H1 (cell line): ENCODE results near the gene KLHL5. TPM values are rescaled to one million over a fixed set of nuclear protein-coding genes. Genes with fewer than 3 reads are reported as not detected.

Experiments
- CTCF ChIA-PET: fragments of 300-600 bp; sonication (Branson Sonifier 250); formaldehyde crosslinking; loops from one replicate; lab custom pipeline; 2021; ENCODE audit not compliant: partially characterized antibody; lab: Charles Lee
- POLR2A ChIA-PET: fragments of 300-600 bp; sonication (Branson Sonifier 250); formaldehyde crosslinking; loops from one replicate; lab custom pipeline; 2021; ENCODE audit warnings: inconsistent platforms; ENCODE audit not compliant: partially characterized antibody; lab: Charles Lee
- DNase-seq, 2 experiments: peaks; one replicate each; pipeline versions ENCODE4 v3.0.0 to v3.0.0-alpha.2; 2010 to 2022; ENCODE audit warnings: low spot score in 2 of 2, low read depth in 1 of 2, mixed read lengths in 1 of 2
- FAIRE-seq: peaks from 2 replicates; lab custom pipeline; 2011; peaks lifted over from hg19 to GRCh38; lab: Jason Lieb, UNC
- H2AFZ ChIP-seq: 2 replicates; pipeline ENCODE4 v1.8.1; 2012; ENCODE audit warnings: low read length, inconsistent platforms
- H2AK5ac ChIP-seq: 2 replicates; pipeline ENCODE4 v1.6.1; 2013; ENCODE audit warnings: low read depth, low read length
- H2BK120ac ChIP-seq: replicated peaks from 2 replicates; pipeline ENCODE3; 2013; ENCODE audit warnings: low read depth, low read length, inconsistent platforms
- H2BK12ac ChIP-seq: 2 replicates; pipeline ENCODE4 v1.6.1; 2013; ENCODE audit warnings: low read depth, low read length
- H2BK15ac ChIP-seq: 2 replicates; pipeline ENCODE4 v1.6.1; 2013; ENCODE audit warnings: low read length
- H2BK20ac ChIP-seq: 2 replicates; pipeline ENCODE4 v1.6.1; 2013; ENCODE audit warnings: low read length
- H2BK5ac ChIP-seq: 2 replicates; pipeline ENCODE4 v1.6.1; 2013; ENCODE audit warnings: low read depth, low read length
- H3K14ac ChIP-seq: 2 replicates; pipeline ENCODE4 v1.6.1; 2013; ENCODE audit warnings: inconsistent platforms; ENCODE audit not compliant: insufficient read length
- H3K18ac ChIP-seq: 2 replicates; pipeline ENCODE4 v1.6.1; 2013; ENCODE audit warnings: low read length; ENCODE audit errors: extremely low read depth
- H3K23ac ChIP-seq: 2 replicates; pipeline ENCODE4 v1.6.1; 2013; ENCODE audit warnings: inconsistent platforms; ENCODE audit not compliant: insufficient read length
- H3K23me2 ChIP-seq: 2 replicates; pipeline ENCODE4 v1.6.1; 2013; ENCODE audit warnings: low read depth, low read length
- H3K27ac ChIP-seq: 2 replicates; pipeline ENCODE4 v1.6.1; 2011; ENCODE audit warnings: low read depth, low read length, inconsistent platforms
- H3K27me3 ChIP-seq, 4 experiments: replicated peaks in 1 of 4; 1 replicate in 1 of 4; 2 replicates in 3 of 4; pipeline versions ENCODE4 v1.6.1 to v1.8.1; 2011 to 2013; ENCODE audit warnings: low read length in 3 of 4, mild to moderate bottlenecking in 3 of 4, inconsistent platforms in 2 of 4, mixed read lengths in 2 of 4, moderate library complexity in 1 of 4; ENCODE audit not compliant: control insufficient read depth in 3 of 4, insufficient read depth in 3 of 4; ENCODE audit errors: extremely low read depth in 1 of 4
- H3K36me3 ChIP-seq, 4 experiments: 2 replicates each; pipeline versions ENCODE4 v1.6.1 to v1.8.1; 2011 to 2013; ENCODE audit warnings: mild to moderate bottlenecking in 4 of 4, low read length in 3 of 4, moderate library complexity in 2 of 4, control low read depth in 1 of 4, inconsistent platforms in 1 of 4; ENCODE audit not compliant: insufficient read depth in 4 of 4, control insufficient read depth in 2 of 4
- H3K4ac ChIP-seq: replicated peaks from 2 replicates; pipeline ENCODE3; 2013; ENCODE audit warnings: low read length, low read depth, mixed read lengths, inconsistent platforms; ENCODE audit not compliant: insufficient read length
- H3K4me1 ChIP-seq, 4 experiments: replicated peaks in 1 of 4; 1 replicate in 1 of 4; 2 replicates in 3 of 4; pipeline versions ENCODE4 v1.6.1 to v1.8.1; 2011 to 2013; ENCODE audit warnings: low read length in 3 of 4, inconsistent platforms in 2 of 4, mixed read lengths in 1 of 4; ENCODE audit not compliant: insufficient read depth in 4 of 4, control insufficient read depth in 3 of 4
- H3K4me2 ChIP-seq, 2 experiments: 2 replicates each; pipeline versions ENCODE4 v1.6.1 to v1.8.1; 2011 to 2013; ENCODE audit warnings: low read depth in 2 of 2, low read length in 2 of 2, control low read depth in 1 of 2, inconsistent platforms in 1 of 2, mild to moderate bottlenecking in 1 of 2; ENCODE audit not compliant: insufficient read depth in 1 of 2
- H3K4me3 ChIP-seq, 4 experiments: fragments of 200-600, 300-600 bp in 1 of 4; sonication (generic), shearing (Covaris generic), sonication (Bioruptor Twin) in 1 of 4; 2 replicates each; pipeline versions ENCODE4 v1.5.1 to v1.8.1; 2011 to 2016; ENCODE audit warnings: low read length in 4 of 4, low read depth in 3 of 4, control low read depth in 2 of 4, inconsistent platforms in 2 of 4, mild to moderate bottlenecking in 2 of 4, mixed read lengths in 1 of 4, moderate library complexity in 1 of 4; ENCODE audit not compliant: insufficient read depth in 2 of 4; ENCODE audit errors: extremely low read depth in 1 of 4
- H3K56ac ChIP-seq: replicated peaks from 2 replicates; pipeline ENCODE3; 2013; ENCODE audit warnings: low read depth, mild to moderate bottlenecking, mixed read lengths, low read length, inconsistent platforms; ENCODE audit not compliant: insufficient read length
- H3K79me1 ChIP-seq: 2 replicates; pipeline ENCODE4 v1.6.1; 2013; ENCODE audit warnings: low read depth, low read length, control low read depth
- H3K79me2 ChIP-seq, 2 experiments: 2 replicates each; pipeline versions ENCODE4 v1.6.1 to v1.8.1; 2012 to 2013; ENCODE audit warnings: low read length in 2 of 2, mild to moderate bottlenecking in 2 of 2, inconsistent platforms in 1 of 2; ENCODE audit not compliant: insufficient read depth in 2 of 2, control insufficient read depth in 1 of 2
- H3K9ac ChIP-seq, 4 experiments: replicated peaks in 1 of 4; 1 replicate in 1 of 4; 2 replicates in 3 of 4; pipeline versions ENCODE4 v1.6.1 to v1.8.1; 2011 to 2013; ENCODE audit warnings: low read depth in 3 of 4, low read length in 3 of 4, control low read depth in 2 of 4, mild to moderate bottlenecking in 2 of 4, moderate library complexity in 2 of 4, inconsistent platforms in 1 of 4; ENCODE audit errors: extremely low read depth in 1 of 4
- H3K9me3 ChIP-seq, 2 experiments: 2 replicates each; pipeline versions ENCODE4 v1.6.1 to v1.8.1; 2012 to 2013; ENCODE audit warnings: mild to moderate bottlenecking in 2 of 2, moderate library complexity in 2 of 2, control low read depth in 1 of 2, inconsistent platforms in 1 of 2, low read depth in 1 of 2, low read length in 1 of 2, mixed read lengths in 1 of 2; ENCODE audit not compliant: insufficient read depth in 2 of 2
- H4K20me1 ChIP-seq, 2 experiments: replicated peaks in 1 of 2; 2 replicates each; pipeline versions ENCODE3 to v1.8.1; 2011 to 2013; ENCODE audit warnings: inconsistent platforms in 2 of 2, low read length in 2 of 2, mild to moderate bottlenecking in 1 of 2; ENCODE audit not compliant: insufficient read depth in 2 of 2, control insufficient read depth in 1 of 2
- H4K5ac ChIP-seq: 2 replicates; pipeline ENCODE4 v1.6.1; 2013; ENCODE audit warnings: low read length, low read depth, mixed read lengths, inconsistent platforms; ENCODE audit not compliant: insufficient read length
- H4K8ac ChIP-seq: 2 replicates; pipeline ENCODE4 v1.8.0; 2013; ENCODE audit warnings: mild to moderate bottlenecking, moderate library complexity, low read length, inconsistent platforms; ENCODE audit not compliant: insufficient read depth; ENCODE audit errors: extremely low read depth
- H4K91ac ChIP-seq: replicated peaks from 2 replicates; pipeline ENCODE3; 2013; ENCODE audit warnings: low read length, mixed read lengths, inconsistent platforms; ENCODE audit not compliant: insufficient read length
- ATF3 ChIP-seq: IDR thresholded peaks from 2 replicates; pipeline ENCODE4 v1.6.1; 2011; ENCODE audit warnings: low read depth, mild to moderate bottlenecking, low read length; ENCODE audit not compliant: insufficient read depth
- BRCA1 ChIP-seq: IDR thresholded peaks from 2 replicates; pipeline ENCODE4 v1.6.1; 2012; ENCODE audit warnings: low read depth, low read length, improper control_type of control experiment
- CBX8 ChIP-seq: fragments of 300-800, 300-1000 bp; sonication (generic); IDR thresholded peaks from 2 replicates; pipeline ENCODE4 v1.7.1; 2016; ENCODE audit warnings: low read depth, low read length, borderline replicate concordance
- EP300 ChIP-seq, 2 experiments: IDR thresholded peaks; 1 replicate in 1 of 2; 2 replicates in 1 of 2; pipeline ENCODE4 v1.6.1; 2011 to 2012; ENCODE audit warnings: low read depth in 2 of 2, low read length in 2 of 2, mild to moderate bottlenecking in 2 of 2, borderline replicate concordance in 1 of 2, inconsistent platforms in 1 of 2, moderate library complexity in 1 of 2
- KDM1A ChIP-seq: fragments of 200-600, 300-600 bp; sonication (generic); IDR thresholded peaks from 2 replicates; pipeline ENCODE4 v1.7.1; 2016; ENCODE audit warnings: mild to moderate bottlenecking, low read length, borderline replicate concordance
- KDM5A ChIP-seq: fragments of 200-600 bp; IDR thresholded peaks from 2 replicates; pipeline ENCODE4 v1.7.1; 2012; ENCODE audit warnings: mild to moderate bottlenecking, low read length, inconsistent platforms, mixed read lengths
- POLR2AphosphoS5 ChIP-seq: IDR thresholded peaks from 2 replicates; pipeline ENCODE4 v1.6.1; 2011; ENCODE audit warnings: low read depth, low read length
- YY1 ChIP-seq: IDR thresholded peaks from 2 replicates; pipeline ENCODE4 v1.6.1; 2011; ENCODE audit warnings: low read depth, mild to moderate bottlenecking, low read length
- WGBS, 2 experiments: shearing (Covaris generic) in 1 of 2; methylation state at CpG; one replicate each; pipeline versions ENCODE4 v1.1.6 to v1.1.7; 2013 to 2015; ENCODE audit warnings: low lambda C conversion rate in 2 of 2, mixed read lengths in 2 of 2, inconsistent platforms in 1 of 2, low coverage in 1 of 2, missing lambda C conversion rate in 1 of 2; ENCODE audit not compliant: insufficient replicate concordance in 2 of 2, insufficient coverage in 1 of 2, insufficient read length in 1 of 2; ENCODE audit errors: extremely low coverage in 1 of 2, missing lambda C conversion rate in 1 of 2; 5-methylcytosine and 5-hydroxymethylcytosine counted together
- polyA plus RNA-seq, 7 experiments: library from polyadenylated mRNA; depleted of rRNA in 3 of 7; stranded (reverse) in 5 of 7; unstranded in 2 of 7; fragments of >200 nt in 5 of 7; fragments of 200-250 nt in 2 of 7; gene quantifications; 1 replicate in 5 of 7; 2 replicates in 1 of 7; 4 replicates in 1 of 7; pipeline versions ENCODE4 v1.2.1 to v1.2.3, GENCODE V29; 2011 to 2013; ENCODE audit warnings: missing spikeins in 2 of 7, mixed read lengths in 2 of 7
- total RNA-seq: library from RNA; stranded (reverse); fragmentation: NEBNext Ultra II Directional; extraction: Animal tissue kit (Norgen Biotek cat#: 25700); gene quantifications from 2 replicates; pipeline ENCODE4 v1.2.1, GENCODE V29; 2021

Gene KLHL5
- total and polyA plus RNA-seq, 2 of the 8 experiments (the other 6 are each of a cell fraction or from before 2014, with no cell fraction given), result 13.0 to 23.6 TPM

- FAIRE-seq (no peak), DNase-seq (no peak)
- no peak overlapping the region for H4K91ac ChIP-seq
- no peaks in the 10 kb centered on the region for H3K9me3 ChIP-seq
- no peak overlapping the region for H2BK12ac ChIP-seq
- H2AK5ac ChIP-seq, result no peak overlapping the region
- POLR2A ChIA-PET, result no interaction called here
- CTCF ChIA-PET, result no interaction called here
- no peak overlapping the region for H3K27ac ChIP-seq
- no peaks in the 10 kb centered on the region for H3K79me1 ChIP-seq
- TF ChIP-seq KDM1A (peak; percentile 64; the same call in 1 of the 2 replicates), CBX8 (no peak), EP300 (IDR thresholded peaks at IDR 0.05; ENCODE audit: borderline replicate concordance in 1 of 2, low read depth in 2 of 2, low read length in 2 of 2) (no peak), ATF3 (no peak), BRCA1 (no peak), POLR2AphosphoS5 (no peak), YY1 (no peak), KDM5A (no peak)
- H3K18ac ChIP-seq, result no peak overlapping the region
- no peak overlapping the region for H3K23ac ChIP-seq
- H3K4me3 ChIP-seq, result no peak overlapping the region
- H2BK15ac ChIP-seq, result no peak overlapping the region
- no peaks in the 10 kb centered on the region for H3K27me3 ChIP-seq
- no peak overlapping the region for H2BK20ac ChIP-seq
- no peaks in the 10 kb centered on the region for H3K4me1 ChIP-seq
- WGBS, 2 experiments, result 93% methylated on average over 4 of the region's 4 CpGs; no CpG with 5 or more reads in 1 of the 2 experiments
- peaks cover 0 to 6% (median 4%) of the 10 kb centered on the region in 4 experiments; a peak in 3 of 8 replicates for H3K36me3 ChIP-seq
- no peak overlapping the region for H3K9ac ChIP-seq
- no peaks in the 10 kb centered on the region for H3K23me2 ChIP-seq
- H2BK120ac ChIP-seq, result no peak overlapping the region
- H4K8ac ChIP-seq, result no peak overlapping the region
- no peak overlapping the region for H2AFZ ChIP-seq
- H3K56ac ChIP-seq, result no peak overlapping the region
- no peak overlapping the region for H3K14ac ChIP-seq
- no peaks in the 10 kb centered on the region for H4K20me1 ChIP-seq
- H2BK5ac ChIP-seq, result no peak overlapping the region
- no peak overlapping the region for H4K5ac ChIP-seq
- no peak overlapping the region for H3K4me2 ChIP-seq
- H3K4ac ChIP-seq, result no peak overlapping the region
- no peaks in the 10 kb centered on the region for H3K79me2 ChIP-seq
Measured at GRCh38 chr4:39106011-39106410, 44.0 kb downstream of the KLHL5 start.
